GM12865 (cell line): ENCODE results near the gene CC2D2A.

ENCODE experiments used
- DNase-seq: peaks from one replicate; pipeline ENCODE4 v3.0.0; 2010; ENCODE audit warnings: low read depth
- H3K4me3 ChIP-seq: 2 replicates; pipeline ENCODE4 v1.5.1; 2011; ENCODE audit warnings: mild to moderate bottlenecking, low read depth, low read length, control low read depth
- CTCF ChIP-seq: IDR thresholded peaks from 2 replicates; pipeline ENCODE4 v1.5.1; 2011; ENCODE audit warnings: low read length, control low read depth, low read depth, inconsistent platforms; ENCODE audit not compliant: insufficient read depth; ENCODE audit errors: missing control alignments

Gene CC2D2A

GRCh38 chr4:15552557-15553362 is 83.1 kb downstream of the CC2D2A start:
- no peak overlapping the region for H3K4me3 ChIP-seq
- no peak for TF ChIP-seq CTCF
- no peak for DNase-seq

- TF ChIP-seq CTCF, result no peak
- no peak for DNase-seq
- no peak overlapping the region for H3K4me3 ChIP-seq
Measured at GRCh38 chr4:15556511-15557092, 86.9 kb downstream of the CC2D2A start.

- no peak for TF ChIP-seq CTCF
- DNase-seq, result no peak
- no peak overlapping the region for H3K4me3 ChIP-seq
Measured at GRCh38 chr4:15557786-15558550, 88.3 kb downstream of the CC2D2A start.

- no peak for DNase-seq
- no peak for TF ChIP-seq CTCF
- H3K4me3 ChIP-seq, result no peak overlapping the region
Measured at GRCh38 chr4:15558561-15558960, 88.9 kb downstream of the CC2D2A start.

- TF ChIP-seq CTCF, result no peak
- H3K4me3 ChIP-seq, result no peak overlapping the region
- no peak for DNase-seq
Measured at GRCh38 chr4:15562114-15562513, 92.4 kb downstream of the CC2D2A start.

- no peak overlapping the region for H3K4me3 ChIP-seq
- no peak for TF ChIP-seq CTCF
- DNase-seq, result no peak
Measured at GRCh38 chr4:15562623-15563022, 92.9 kb downstream of the CC2D2A start.

GRCh38 chr4:15563871-15564270 is 94.2 kb downstream of the CC2D2A start:
- no peak for DNase-seq
- H3K4me3 ChIP-seq, result no peak overlapping the region
- TF ChIP-seq CTCF, result no peak
